OCI-M2 (cell line): Measurements from ENCODE around the gene NBPF3.
"Not testable (repeated sequence)": the region's sequence is repeated elsewhere in the genome, so short reads cannot be mapped to it uniquely, and the experiment has no call there.

Experiments used
- DNase-seq: peaks from one replicate; lab custom pipeline; 2025; ENCODE audit not compliant: unreplicated experiment; lab: John Stamatoyannopoulos, UW

The NBPF3 gene, protein sequence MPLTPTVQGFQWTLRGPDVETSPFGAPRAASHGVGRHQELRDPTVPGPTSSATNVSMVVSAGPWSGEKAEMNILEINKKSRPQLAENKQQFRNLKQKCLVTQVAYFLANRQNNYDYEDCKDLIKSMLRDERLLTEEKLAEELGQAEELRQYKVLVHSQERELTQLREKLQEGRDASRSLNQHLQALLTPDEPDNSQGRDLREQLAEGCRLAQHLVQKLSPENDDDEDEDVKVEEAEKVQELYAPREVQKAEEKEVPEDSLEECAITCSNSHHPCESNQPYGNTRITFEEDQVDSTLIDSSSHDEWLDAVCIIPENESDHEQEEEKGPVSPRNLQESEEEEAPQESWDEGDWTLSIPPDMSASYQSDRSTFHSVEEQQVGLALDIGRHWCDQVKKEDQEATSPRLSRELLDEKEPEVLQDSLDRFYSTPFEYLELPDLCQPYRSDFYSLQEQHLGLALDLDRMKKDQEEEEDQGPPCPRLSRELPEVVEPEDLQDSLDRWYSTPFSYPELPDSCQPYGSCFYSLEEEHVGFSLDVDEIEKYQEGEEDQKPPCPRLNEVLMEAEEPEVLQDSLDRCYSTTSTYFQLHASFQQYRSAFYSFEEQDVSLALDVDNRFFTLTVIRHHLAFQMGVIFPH

DNA sequence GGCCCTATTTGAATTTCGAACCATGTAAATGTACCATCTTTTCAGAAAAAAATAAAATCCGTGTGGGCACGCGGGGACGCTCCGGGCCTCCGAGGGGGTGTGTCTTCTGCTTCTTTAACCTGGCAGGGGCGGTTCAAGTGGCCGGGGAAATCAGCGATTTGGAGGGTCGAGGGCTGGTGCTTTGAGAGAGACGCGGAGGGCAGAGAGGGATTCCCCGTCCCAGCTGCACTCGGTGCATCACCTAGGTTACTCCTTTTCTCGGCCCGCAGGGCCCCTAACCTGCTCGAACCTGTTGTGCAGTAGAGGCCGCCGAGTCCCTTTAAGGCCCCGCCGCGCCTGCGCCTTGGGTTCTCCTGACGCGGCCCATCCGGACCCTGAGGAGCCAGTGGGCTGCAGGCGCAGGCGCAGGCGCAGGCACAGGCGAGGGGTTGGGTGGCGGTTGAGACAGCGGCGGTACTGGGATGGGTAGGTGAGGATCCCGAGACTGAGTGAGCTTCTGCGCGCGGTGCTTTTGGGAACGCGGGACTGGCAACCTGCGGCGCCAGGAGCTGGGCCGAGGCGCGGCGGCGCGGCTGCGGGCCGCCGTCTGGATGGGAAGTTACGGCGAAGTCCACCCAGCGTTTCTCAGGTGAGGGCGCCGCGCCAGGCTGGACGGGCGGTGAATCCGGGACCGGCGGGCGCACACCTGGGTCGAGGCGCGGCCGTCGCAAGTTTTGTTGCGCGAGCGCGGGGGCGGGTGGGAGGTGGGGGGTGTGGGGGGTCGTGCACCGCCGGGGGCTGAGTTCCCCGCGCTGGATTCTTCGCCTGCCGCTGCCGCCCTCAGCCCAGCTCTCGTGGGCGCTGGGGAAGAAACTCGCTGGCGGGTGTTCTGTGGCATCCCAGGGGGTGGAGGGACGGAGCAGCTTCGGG lies at the start of gene NBPF3:
TSS of gene NBPF3 (plus strand) at position 417 of the 909 bp plus-strand sequence. CDS start 4,950 bp downstream, outside the sequence.
- DNase-seq = peak; percentile 11

DNA sequence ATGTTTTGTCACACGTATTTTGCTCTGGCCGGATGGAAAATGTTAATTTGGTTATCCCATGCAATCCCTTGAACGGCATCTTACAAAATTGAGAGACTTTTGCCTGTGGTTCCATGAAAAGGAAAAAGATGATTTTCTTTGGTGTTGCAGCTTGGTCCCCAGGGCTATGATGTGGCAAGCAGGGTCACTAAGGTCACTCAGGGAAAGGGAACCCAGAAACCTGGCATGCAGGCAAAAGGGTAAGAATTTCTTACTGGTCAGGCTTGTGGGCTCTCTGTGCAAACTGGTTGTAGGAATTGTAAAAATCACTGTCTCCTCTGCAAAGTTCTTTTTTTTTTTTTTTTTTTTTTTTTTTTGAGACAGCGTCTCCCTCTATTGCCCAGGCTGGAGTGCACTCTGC lies 48.4 kb upstream of the NBPF3 start:
- DNase-seq = no peak

DNA sequence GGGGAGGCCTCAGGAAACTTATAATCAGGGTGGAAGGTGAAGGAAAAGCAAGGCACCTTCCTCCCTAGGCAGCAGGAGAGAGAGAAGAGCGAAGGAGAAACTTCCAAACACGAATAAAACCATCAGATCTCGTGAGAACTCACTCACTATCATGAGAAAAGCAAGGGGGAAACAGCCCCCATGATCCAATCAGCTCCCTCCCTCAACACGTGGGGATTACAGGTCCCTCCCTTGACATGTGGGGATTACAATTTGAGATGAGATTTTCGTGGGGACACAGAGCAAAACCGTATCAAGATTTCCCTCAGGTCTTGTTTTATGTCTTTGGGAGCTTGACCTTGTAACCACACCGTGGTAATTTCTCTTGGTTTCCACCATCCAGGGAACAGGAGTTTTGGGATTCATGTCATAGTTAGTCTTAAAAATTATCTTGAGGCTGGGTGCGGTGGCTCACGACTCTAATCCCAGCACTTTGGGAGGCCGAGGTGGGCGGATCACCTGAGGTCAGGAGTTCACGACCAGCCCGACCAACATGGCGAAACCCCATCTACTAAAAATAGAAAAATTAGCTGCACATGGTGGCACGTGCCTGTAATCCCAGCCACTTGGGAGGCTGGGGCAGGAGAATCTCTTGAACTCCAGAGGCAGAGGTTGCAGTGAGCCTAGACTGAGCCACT lies 47.2 kb upstream of the NBPF3 start:
- DNase-seq = no peak

DNA sequence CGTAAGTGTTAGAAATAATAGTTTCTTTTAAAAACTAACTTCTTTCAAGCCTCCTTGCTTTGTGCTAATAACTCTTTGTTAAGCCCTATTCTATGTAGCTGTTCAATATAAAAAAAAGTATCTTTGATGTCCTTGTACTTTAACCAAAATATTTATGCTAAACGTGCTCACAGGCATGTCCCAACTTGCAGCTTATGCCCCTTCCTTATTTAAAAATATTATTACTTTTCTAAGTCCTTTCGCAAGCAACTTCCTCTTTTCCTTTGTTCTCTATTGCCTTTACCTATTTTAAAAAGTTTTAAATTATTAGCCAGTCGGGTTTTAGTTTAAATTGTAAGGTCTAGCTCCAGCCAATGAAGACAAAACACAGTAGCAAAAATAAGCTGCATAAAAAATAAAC lies 43.4 kb upstream of the NBPF3 start:
- no peak for DNase-seq

DNA sequence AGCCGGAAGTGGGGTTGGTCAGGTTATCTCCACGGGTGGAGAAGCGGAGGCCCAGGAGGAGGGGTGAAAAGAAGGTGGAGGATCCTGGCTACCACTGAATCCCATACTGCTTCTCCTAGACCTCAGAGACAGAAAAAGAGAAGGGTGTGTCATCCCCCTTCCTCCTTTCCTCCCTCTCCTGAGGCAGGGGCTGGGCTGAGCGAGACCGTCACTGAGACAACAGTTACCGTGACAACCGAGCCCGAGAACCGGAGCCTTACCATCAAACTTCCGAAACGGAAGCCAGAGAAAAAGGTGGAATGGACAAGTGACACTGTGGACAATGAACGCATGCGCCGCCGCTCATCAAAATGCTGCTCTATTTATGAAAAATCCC lies 42.1 kb upstream of the NBPF3 start:
- DNase-seq = no peak

DNA sequence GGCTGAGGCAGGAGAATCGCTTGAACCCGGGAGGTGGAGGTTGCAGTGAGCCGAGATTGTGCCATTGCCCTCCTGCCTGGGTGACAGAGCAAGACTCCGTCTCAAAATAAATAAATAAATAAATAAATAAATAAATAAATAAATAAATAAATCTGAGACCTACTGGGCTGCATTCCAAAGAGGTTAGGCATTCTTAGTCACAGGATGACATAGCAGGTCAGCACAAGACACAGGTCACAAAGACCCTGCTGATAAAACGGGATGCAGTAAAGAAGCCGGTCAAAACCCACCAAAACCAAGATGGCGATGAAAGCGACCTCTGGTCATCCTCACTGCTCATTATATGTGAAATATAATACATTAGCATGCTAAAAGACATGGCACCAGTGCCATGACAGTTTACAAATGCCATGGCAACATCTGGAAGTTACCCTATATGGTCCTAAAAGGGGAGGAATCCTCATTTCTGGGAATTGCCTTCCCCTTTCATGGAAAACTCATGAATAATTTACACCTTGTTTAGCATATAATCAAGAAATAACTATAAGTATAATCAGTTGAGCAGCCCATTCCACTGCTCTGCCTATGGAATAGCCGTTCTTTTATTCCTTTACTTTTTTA lies 38.1 kb upstream of the NBPF3 start:
- DNase-seq = not testable (repeated sequence)

DNA sequence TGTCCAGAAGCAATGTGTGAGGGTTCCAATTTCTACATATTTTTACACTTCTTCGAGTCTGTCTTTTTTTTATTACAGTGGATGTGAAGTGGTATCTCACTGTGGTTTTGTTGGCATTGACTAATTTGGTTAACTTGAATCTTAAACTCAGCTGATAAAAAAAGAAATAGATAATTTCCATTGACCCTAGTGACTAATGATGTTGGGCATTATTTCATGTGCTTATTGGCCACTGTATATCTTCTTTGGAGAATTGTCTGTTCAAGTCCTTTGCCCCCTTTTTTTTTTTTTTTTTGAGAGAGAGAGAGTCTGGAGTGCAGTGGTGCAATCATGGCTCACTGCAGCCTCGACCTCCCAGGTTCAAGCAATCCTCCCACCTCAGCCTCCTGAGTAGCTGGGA lies 33.3 kb upstream of the NBPF3 start:
- DNase-seq = no peak

DNA sequence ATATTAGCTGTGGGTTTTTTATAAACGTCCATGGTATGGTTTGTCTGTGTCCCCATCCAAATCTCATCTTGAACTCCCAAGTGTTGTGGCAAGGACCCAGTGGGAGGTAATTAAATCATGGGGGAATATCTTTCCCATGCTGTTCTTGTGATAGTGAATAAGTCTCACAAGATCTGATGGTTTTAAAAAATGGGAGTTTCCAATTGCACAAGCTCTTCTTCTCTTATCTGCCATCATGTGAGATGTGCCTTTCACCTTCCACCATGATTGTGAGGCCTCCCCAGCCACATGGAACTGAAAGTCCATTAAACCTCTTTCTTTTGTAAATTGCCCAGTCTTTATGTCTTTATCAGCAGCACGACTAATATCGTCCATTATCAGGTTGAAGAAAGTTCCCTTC lies 30.0 kb upstream of the NBPF3 start:
- not testable (repeated sequence) for DNase-seq

DNA sequence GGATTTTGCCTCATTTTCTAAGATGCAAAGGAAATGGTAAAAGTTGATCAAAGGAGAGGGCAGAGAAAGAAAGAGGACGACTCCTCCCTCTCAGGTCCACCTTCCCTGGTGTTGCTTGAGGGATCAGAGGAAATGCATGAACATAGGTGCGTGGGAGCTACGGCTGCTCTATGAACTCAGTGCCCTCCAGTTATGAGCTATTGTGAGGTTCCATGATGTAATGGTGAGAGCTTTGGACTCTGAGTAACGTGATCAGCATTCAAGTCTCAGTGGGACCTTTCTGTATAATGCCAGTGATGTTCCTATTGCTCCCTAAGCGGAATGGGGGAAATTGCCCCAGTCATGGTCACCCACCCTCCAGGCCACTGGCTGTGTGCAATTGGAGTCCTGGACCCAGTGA lies 25.9 kb upstream of the NBPF3 start:
- DNase-seq = no peak

DNA sequence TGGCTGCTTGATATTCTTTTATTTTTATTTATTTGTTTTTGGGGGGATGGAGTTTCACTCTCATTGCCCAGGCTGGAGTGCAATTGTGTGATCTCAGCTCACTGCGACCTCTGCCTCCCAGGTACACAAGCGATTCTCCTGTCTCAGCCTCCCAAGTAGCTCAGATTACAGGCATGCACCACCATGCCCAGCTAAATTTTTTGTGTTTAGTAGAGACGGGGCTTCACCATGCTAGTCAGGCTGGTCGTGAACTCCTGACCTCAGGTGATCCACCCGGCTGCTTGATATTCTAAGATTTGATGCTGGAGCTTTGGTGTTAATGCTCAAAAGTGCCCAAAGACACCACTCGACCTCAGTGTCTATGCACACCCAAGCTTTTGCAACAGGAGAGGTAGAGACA lies 19.6 kb upstream of the NBPF3 start:
- DNase-seq = not testable (repeated sequence)

DNA sequence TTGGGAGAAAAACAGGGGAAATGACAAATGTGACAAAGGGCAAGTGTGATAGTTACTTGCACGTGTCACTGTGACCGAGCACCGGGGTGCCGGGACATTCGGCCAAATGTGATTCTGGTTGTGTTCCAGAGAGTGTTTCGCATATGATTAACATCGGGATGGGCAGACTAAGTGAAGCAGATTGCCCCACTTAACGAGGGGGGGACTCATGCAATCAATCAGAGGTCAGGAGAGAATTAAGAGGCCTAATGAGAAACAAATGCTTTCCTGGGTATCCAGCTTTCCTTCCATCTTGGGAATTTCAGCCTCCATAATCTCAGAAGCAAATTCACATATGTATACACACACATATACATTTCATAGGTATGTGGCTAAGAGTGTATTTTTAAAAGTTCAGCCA lies 18.6 kb upstream of the NBPF3 start:
- not testable (repeated sequence) for DNase-seq

DNA sequence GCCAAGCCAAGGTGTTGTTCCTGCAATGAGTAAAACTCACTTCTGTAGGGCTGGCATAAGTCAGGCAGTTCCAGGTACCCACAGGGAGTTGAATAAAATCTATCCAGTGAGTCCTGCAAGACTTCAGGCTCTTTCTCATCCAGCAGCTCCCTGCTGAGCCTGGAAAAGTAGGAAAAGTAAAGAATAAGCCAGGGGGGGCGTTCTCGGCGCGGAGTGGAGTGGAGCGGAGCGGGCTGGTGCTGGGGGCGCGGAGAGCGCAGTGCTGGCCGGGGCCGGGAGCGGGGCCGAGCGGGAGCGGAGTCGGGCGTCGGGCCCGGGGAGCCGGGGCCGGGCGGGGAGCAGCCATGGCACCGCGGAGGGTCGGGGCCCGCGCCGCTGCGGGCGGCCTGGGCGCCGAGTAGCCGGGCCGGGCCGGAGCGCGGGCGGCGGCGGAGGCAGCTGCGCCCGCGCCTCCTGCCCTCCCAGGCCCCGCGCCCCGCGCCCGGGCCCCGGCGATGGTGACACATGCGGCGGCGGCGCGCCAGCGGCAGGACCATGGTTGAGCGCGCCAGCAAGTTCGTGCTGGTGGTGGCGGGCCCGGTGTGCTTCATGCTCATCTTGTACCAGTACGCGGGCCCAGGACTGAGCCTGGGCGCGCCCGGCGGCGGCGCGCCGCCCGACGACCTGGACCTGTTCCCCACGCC lies 12.0 kb upstream of the NBPF3 start:
- not testable (repeated sequence) for DNase-seq

DNA sequence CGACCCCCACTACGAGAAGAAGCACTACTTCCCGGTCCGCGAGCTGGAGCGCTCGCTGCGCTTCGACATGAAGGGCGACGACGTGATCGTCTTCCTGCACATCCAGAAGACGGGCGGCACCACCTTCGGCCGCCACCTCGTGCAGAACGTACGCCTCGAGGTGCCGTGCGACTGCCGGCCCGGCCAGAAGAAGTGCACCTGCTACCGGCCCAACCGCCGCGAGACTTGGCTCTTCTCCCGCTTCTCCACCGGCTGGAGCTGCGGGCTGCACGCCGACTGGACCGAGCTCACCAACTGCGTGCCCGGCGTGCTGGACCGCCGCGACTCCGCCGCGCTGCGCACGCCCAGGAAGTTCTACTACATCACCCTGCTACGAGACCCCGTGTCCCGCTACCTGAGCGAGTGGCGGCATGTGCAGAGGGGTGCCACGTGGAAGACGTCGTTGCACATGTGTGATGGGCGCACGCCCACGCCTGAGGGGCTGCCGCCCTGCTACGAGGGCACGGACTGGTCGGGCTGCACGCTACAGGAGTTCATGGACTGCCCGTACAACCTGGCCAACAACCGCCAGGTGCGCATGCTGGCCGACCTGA lies 11.4 kb upstream of the NBPF3 start:
- DNase-seq = not testable (repeated sequence)

DNA sequence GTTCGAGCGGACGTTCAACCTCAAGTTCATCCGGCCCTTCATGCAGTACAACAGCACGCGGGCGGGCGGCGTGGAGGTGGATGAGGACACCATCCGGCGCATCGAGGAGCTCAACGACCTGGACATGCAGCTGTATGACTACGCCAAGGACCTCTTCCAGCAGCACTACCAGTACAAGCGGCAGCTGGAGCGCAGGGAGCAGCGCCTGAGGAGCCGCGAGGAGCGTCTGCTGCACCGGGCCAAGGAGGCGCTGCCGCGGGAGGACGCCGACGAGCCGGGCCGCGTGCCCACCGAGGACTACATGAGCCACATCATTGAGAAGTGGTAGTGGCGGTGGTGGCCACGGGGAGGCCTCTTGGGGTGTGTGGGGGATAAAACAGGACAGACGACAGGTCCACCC lies 10.7 kb upstream of the NBPF3 start:
- not testable (repeated sequence) for DNase-seq

DNA sequence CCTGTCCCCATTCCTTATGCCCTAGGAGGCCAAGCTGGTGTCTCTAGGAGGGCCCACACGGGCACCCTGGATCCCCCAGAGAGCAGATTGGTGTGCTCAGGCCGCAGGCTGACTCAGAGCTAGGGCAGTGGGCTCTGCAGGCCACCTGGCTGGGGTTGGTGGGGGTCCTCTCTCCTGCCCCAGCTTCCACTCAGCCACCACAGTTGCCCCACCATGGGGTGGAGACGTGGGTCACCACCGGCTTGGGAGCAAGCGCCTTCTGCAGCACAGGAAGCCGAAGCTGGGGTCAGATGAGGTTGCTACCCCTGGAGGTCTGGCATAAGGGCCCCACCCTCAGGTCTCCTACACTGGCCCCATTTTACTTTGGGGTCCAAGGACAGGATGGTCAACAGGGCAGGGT lies 9.1 kb upstream of the NBPF3 start:
- DNase-seq = not testable (repeated sequence)

DNA sequence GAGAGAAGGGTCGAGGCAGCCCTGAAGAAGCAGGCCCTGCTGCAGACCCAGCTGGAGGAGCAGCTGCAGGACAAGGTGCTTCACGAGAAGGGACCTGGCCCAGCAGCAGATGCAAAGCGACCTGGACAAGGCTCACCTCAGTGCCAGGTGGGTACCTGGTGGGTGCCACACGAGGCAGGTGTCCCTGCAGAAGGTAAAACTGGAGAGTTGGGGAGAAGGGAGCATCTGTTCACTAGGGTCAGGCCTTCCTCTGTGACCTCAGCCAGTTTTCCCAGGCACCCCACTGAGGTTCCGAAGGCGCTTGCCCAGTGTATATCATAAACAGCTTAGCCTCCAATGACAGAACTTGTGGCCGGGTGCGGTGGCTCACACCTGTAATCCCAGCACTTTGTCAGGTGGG lies 5.5 kb upstream of the NBPF3 start:
- no peak for DNase-seq

DNA sequence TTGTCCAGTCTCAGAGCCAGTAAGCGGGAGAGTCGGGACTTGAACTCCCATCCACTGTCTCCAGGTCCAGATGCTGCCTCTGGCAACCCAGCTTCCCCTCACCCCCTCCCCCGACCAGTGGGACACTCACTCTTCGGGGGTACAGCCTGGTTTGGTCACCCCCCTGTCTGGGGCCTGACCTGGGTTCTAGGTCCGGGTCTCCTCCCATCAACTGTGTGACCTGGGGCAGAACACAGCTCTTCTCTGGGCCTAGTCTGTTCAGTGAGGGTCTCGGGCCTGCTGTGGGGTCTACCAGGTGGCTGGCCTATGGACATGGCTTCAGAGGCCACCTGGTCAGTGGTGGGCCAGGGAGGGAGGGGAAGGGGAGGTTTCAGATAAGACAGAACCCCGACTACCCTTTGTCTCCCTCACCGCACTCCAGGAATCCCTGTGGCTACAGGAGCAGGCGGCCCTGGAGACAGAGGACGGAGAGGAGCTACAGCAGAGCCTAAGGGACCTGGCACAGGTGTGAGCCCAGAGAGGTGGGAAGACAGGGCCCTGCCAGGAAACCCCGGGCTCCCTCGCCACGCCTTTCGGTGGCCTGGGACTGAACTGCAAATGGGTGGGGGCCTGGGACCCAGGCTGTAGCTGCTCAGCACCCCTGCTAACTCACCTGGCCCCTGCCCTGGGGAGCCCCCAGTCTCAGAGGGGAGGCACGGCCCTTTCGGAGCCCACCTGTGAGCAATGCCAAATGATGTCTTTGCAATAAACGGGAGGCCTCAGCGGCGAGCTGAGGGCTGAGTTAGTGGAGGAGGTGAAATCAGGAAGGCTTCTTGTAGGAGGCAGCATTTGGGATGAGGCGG lies 4.1 kb upstream of the NBPF3 start:
- no peak for DNase-seq

DNA sequence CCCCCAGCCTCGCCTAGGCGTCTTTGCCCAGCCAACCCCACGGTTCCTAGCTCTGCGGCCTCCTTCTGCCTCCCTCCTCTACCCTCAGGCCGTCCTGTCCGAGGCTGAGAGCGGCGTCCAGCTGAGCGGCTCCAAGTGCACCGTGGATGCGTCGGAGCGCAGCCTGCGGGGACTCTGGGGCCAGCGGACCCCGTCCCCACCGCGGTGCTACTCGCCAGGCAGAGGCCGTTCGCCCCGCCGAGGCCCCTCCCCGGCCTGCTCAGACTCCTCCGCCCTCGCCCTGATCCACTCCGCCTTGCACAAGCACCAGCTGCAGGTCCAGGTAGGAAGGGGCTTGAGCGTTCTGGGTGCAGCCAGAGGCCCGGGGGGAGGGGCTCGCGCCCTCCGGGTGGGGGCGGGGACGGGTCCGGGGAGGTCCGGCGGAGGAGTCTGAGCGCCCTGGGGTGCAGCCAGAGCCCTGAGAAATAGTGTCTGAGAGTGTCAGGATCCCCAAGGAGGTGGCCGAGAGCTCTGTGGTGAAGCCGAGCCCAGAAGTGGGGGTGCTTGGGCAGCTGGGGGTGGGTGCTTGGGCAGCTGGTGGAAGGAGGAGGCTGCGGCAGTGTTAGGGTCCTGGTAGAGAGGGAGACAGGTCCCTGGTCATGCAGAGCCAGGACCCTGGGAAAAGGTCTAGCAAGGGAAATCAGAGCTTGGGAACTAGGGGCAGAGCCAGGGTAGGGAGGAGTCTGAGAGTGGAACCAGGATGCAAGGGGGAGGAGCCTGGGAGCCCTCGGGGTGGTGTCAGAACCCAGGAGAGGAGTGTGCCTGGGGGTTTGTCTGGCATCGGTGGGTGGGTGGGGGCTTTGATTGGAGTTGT lies 3.2 kb upstream of the NBPF3 start:
- DNase-seq = no peak
